ENCODE measurements around the gene DDX19B. TPM values are rescaled to one million over a fixed set of nuclear protein-coding genes. Genes with fewer than 3 reads are reported as not detected.
"Not testable (repeated sequence)": the region's sequence is repeated elsewhere in the genome, so short reads cannot be mapped to it uniquely, and the experiment has no call there.

The DDX19B gene
- total RNA-seq, 1 donor from 2014 or later, result 41.0 TPM

- Histone ChIP-seq H3K27me3 (no peaks in the 10 kb centered on the region), H3K4me1 (no peaks in the 10 kb centered on the region), H3K27ac (no peak overlapping the region), H3K4me3 (no peak overlapping the region), H3K36me3 (peaks cover 8% of the 10 kb centered on the region), H4K20me1 (ENCODE audit: low read depth) (peaks cover 2% of the 10 kb centered on the region), H3K9ac (no peak overlapping the region), H2AFZ (replicated peaks) (no peak overlapping the region), H3K9me3 (ENCODE audit: low read depth) (no peaks in the 10 kb centered on the region), H3F3A (ENCODE audit: low read depth) (peaks cover 3% of the 10 kb centered on the region), H3K4me2 (no peak overlapping the region), H3K79me2 (ENCODE audit: low read depth) (peaks cover 94% of the 10 kb centered on the region)
- Mint-ChIP-seq H3K27me3 (ENCODE audit: insufficient read depth, low read depth) (peaks cover 2% of the 10 kb centered on the region), H3K27ac (no peak overlapping the region), H3K9me3 (peaks cover 15% of the 10 kb centered on the region), H3K36me3 (peaks cover 22% of the 10 kb centered on the region), H3K4me3 (no peak overlapping the region), H3K4me1 (peaks cover 9% of the 10 kb centered on the region)
- DNase-seq (ENCODE audit: low spot score), result no peak
- TF ChIP-seq EZH2 (IDR thresholded peaks at IDR 0.05) (no peak), EZH2phosphoT487 (IDR thresholded peaks at IDR 0.05) (no peak), CTCF (IDR thresholded peaks at IDR 0.05) (no peak)
Measured at GRCh38 chr16:70302745-70303144, 3.8 kb downstream of the DDX19B start.

- Mint-ChIP-seq H3K9me3 (peaks cover 15% of the 10 kb centered on the region), H3K27me3 (ENCODE audit: insufficient read depth, low read depth) (no peaks in the 10 kb centered on the region), H3K27ac (no peak overlapping the region), H3K4me3 (no peak overlapping the region), H3K4me1 (no peaks in the 10 kb centered on the region), H3K36me3 (peaks cover 24% of the 10 kb centered on the region)
- Histone ChIP-seq H3K9ac (no peak overlapping the region), H3K36me3 (peaks cover 8% of the 10 kb centered on the region), H2AFZ (replicated peaks) (no peak overlapping the region), H3K27me3 (no peaks in the 10 kb centered on the region), H3K4me1 (no peaks in the 10 kb centered on the region), H3K27ac (no peak overlapping the region), H3F3A (ENCODE audit: low read depth) (no peaks in the 10 kb centered on the region), H4K20me1 (ENCODE audit: low read depth) (peaks cover 5% of the 10 kb centered on the region), H3K79me2 (ENCODE audit: low read depth) (peaks cover 97% of the 10 kb centered on the region), H3K9me3 (ENCODE audit: low read depth) (no peaks in the 10 kb centered on the region), H3K4me2 (no peak overlapping the region), H3K4me3 (no peak overlapping the region)
- no peak for TF ChIP-seq EZH2 (IDR thresholded peaks at IDR 0.05)
- no peak for TF ChIP-seq EZH2phosphoT487 (IDR thresholded peaks at IDR 0.05)
- TF ChIP-seq CTCF (IDR thresholded peaks at IDR 0.05), result no peak
- no peak for DNase-seq (ENCODE audit: low spot score)
Measured at GRCh38 chr16:70304892-70305448, 6.0 kb downstream of the DDX19B start.

GRCh38 chr16:70306880-70307279 lies 7.9 kb downstream of the DDX19B start:
- no peaks in the 10 kb centered on the region for H3K4me1 Mint-ChIP-seq
- H2AFZ ChIP-seq (replicated peaks), result no peak overlapping the region
- H3K79me2 ChIP-seq (ENCODE audit: low read depth), result peaks cover 87% of the 10 kb centered on the region
- H3K4me3 ChIP-seq, result no peak overlapping the region
- no peaks in the 10 kb centered on the region for H3K9me3 ChIP-seq (ENCODE audit: low read depth)
- H3K36me3 Mint-ChIP-seq, result peaks cover 12% of the 10 kb centered on the region
- H3K9me3 Mint-ChIP-seq, result peaks cover 3% of the 10 kb centered on the region
- H3K4me3 Mint-ChIP-seq, result no peak overlapping the region
- H4K20me1 ChIP-seq (ENCODE audit: low read depth), result peaks cover 5% of the 10 kb centered on the region
- H3K4me2 ChIP-seq, result no peak overlapping the region
- no peaks in the 10 kb centered on the region for H3F3A ChIP-seq (ENCODE audit: low read depth)
- H3K27ac ChIP-seq, result no peak overlapping the region
- H3K27ac Mint-ChIP-seq, result no peak overlapping the region
- no peaks in the 10 kb centered on the region for H3K36me3 ChIP-seq
- H3K4me1 ChIP-seq, result no peaks in the 10 kb centered on the region
- DNase-seq (ENCODE audit: low spot score), result no peak
- no peak for TF ChIP-seq CTCF (IDR thresholded peaks at IDR 0.05)
- no peak for TF ChIP-seq EZH2phosphoT487 (IDR thresholded peaks at IDR 0.05)
- TF ChIP-seq EZH2 (IDR thresholded peaks at IDR 0.05), result no peak
- no peaks in the 10 kb centered on the region for H3K27me3 ChIP-seq
- no peaks in the 10 kb centered on the region for H3K27me3 Mint-ChIP-seq (ENCODE audit: insufficient read depth, low read depth)
- H3K9ac ChIP-seq, result no peak overlapping the region

GRCh38 chr16:70307726-70308125 lies 8.7 kb downstream of the DDX19B start:
- H3K9me3 Mint-ChIP-seq; H3K9ac ChIP-seq; H4K20me1 ChIP-seq (ENCODE audit: low read depth); H3K27ac Mint-ChIP-seq; H2AFZ ChIP-seq (replicated peaks); H3K4me3 Mint-ChIP-seq; H3K4me3 ChIP-seq; H3K27me3 ChIP-seq; H3F3A ChIP-seq (ENCODE audit: low read depth); H3K36me3 ChIP-seq; H3K4me1 Mint-ChIP-seq; H3K4me1 ChIP-seq; H3K9me3 ChIP-seq (ENCODE audit: low read depth); H3K4me2 ChIP-seq; H3K27ac ChIP-seq; DNase-seq (ENCODE audit: low spot score); H3K36me3 Mint-ChIP-seq; H3K27me3 Mint-ChIP-seq (ENCODE audit: insufficient read depth, low read depth): not testable (repeated sequence)
- H3K79me2 ChIP-seq (ENCODE audit: low read depth), result peaks cover 82% of the 10 kb centered on the region

Measured in neural progenitor cell (in vitro differentiated cells).